ENCODE data around the gene TTC6.

DNA sequence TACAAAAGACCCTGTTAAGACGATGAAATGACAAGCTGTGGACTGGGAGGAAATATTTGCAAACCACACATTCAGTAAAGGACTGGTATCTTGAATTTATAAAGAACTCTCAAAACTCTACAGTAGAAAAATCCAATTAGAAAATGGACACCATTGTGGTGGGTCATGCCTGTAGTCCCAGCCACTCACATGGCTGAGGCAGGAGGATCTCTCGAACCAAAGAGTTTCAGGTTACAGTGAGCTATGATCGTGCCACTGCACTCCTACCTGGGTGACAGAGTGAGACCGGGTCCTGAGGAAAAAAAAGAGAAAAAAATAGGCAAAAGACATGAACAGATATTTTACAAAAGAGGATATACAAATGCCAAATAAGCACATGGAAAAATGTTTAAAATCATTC lies 41.9 kb downstream of the TTC6 start:
- TF ChIP-seq, protein P1, sequence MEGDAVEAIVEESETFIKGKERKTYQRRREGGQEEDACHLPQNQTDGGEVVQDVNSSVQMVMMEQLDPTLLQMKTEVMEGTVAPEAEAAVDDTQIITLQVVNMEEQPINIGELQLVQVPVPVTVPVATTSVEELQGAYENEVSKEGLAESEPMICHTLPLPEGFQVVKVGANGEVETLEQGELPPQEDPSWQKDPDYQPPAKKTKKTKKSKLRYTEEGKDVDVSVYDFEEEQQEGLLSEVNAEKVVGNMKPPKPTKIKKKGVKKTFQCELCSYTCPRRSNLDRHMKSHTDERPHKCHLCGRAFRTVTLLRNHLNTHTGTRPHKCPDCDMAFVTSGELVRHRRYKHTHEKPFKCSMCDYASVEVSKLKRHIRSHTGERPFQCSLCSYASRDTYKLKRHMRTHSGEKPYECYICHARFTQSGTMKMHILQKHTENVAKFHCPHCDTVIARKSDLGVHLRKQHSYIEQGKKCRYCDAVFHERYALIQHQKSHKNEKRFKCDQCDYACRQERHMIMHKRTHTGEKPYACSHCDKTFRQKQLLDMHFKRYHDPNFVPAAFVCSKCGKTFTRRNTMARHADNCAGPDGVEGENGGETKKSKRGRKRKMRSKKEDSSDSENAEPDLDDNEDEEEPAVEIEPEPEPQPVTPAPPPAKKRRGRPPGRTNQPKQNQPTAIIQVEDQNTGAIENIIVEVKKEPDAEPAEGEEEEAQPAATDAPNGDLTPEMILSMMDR (IDR thresholded peaks at IDR 0.05; ENCODE audit: low read depth, low read length), result no peak
- TF ChIP-seq MYC (IDR thresholded peaks at IDR 0.05; ENCODE audit: low read depth, low read length), result no peak
- TF ChIP-seq POLR2A (IDR thresholded peaks at IDR 0.05; ENCODE audit: extremely low read depth, insufficient read length), result no peak
- TF ChIP-seq, protein P2, sequence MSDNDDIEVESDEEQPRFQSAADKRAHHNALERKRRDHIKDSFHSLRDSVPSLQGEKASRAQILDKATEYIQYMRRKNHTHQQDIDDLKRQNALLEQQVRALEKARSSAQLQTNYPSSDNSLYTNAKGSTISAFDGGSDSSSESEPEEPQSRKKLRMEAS (IDR thresholded peaks at IDR 0.05; ENCODE audit: low read depth, low read length), result no peak
